Measurements from ENCODE around the gene MARVELD3.
"Not testable (repeated sequence)": the region's sequence is repeated elsewhere in the genome, so short reads cannot be mapped to it uniquely, and the experiment has no call there.

The MARVELD3 gene

GRCh38 chr16:71672125-71672524 is 46.1 kb downstream of the MARVELD3 start:
- no peak for DNase-seq (ENCODE audit: low spot score)

- DNase-seq (ENCODE audit: low spot score), result no peak
Observed at GRCh38 chr16:71672803-71673581, 47.0 kb downstream of the MARVELD3 start.

DNA sequence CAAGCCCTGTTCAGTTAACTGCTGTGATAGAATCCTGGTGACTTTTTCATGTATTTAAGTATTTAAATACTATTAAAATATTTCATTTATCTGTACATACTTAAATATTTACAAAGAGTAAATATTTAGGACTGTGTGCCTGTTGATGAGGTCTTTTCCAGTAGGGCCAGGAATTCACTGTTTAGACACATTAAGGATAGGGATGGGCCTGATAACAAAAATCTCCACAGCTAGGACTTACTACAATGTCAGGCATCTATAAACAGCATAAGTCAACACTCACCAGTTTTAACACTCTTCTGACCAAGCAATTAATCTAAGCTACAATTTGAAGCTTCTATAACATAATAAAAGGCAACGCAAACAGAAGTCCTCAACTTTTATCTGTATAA is 47.6 kb downstream of the MARVELD3 start:
- DNase-seq (ENCODE audit: low spot score), result no peak

- no peak for DNase-seq (ENCODE audit: low spot score)
Observed at GRCh38 chr16:71674229-71674628, 48.2 kb downstream of the MARVELD3 start.

- no peak for DNase-seq (ENCODE audit: low spot score)
Observed at GRCh38 chr16:71675380-71675779, 49.4 kb downstream of the MARVELD3 start.

GRCh38 chr16:71676236-71676635 is 50.3 kb downstream of the MARVELD3 start:
- DNase-seq (ENCODE audit: low spot score), result no peak

- DNase-seq (ENCODE audit: low spot score), result no peak
Observed at GRCh38 chr16:71681360-71681759, 55.4 kb downstream of the MARVELD3 start.

- DNase-seq (ENCODE audit: low spot score), result not testable (repeated sequence)
Observed at GRCh38 chr16:71684280-71684679, 58.3 kb downstream of the MARVELD3 start.

Data from hepatic stellate cell (primary cell).